GM23338 (cell line): ENCODE measurements around the gene HTT-AS. TPM values are rescaled to one million over a fixed set of nuclear protein-coding genes. Genes with fewer than 3 reads are reported as not detected.

Experiments used
- ATAC-seq: fragments of 200-7000 bp; cut with Tn5 transposase; 3 replicates; pipeline ENCODE4 v1.9.1; 2020
- DNase-seq: peaks from one replicate; pipeline ENCODE4 v3.0.0-alpha.2; 2015; ENCODE audit warnings: low spot score
- H2AFZ ChIP-seq: fragments of 200-600 bp; sonication (generic); 2 replicates; pipeline ENCODE4 v1.8.0; 2016; ENCODE audit warnings: antibody characterized with exemption, mild to moderate bottlenecking, moderate library complexity
- H3F3A ChIP-seq: fragments of 200-600 bp; sonication (generic); replicated peaks from 2 replicates; pipeline ENCODE4 v1.8.0; 2017; ENCODE audit warnings: antibody characterized with exemption, mixed run types, low read depth
- H3K27ac ChIP-seq: fragments of 200-600 bp; sonication (generic); 2 replicates; pipeline ENCODE4 v1.6.1; 2016; ENCODE audit warnings: low read depth
- H3K27me3 ChIP-seq: fragments of 200-600 bp; sonication (generic); 2 replicates; pipeline ENCODE4 v1.8.0; 2016; ENCODE audit warnings: mild to moderate bottlenecking, mixed run types, moderate library complexity; ENCODE audit not compliant: insufficient read depth
- H3K36me3 ChIP-seq: fragments of 200-600 bp; sonication (generic); 2 replicates; pipeline ENCODE4 v1.8.0; 2016; ENCODE audit warnings: mild to moderate bottlenecking; ENCODE audit not compliant: insufficient read depth
- H3K4me1 ChIP-seq: fragments of 200-600 bp; sonication (generic); 2 replicates; pipeline ENCODE4 v1.8.0; 2016; ENCODE audit warnings: mild to moderate bottlenecking, moderate library complexity; ENCODE audit not compliant: insufficient read depth
- H3K4me2 ChIP-seq: fragments of 200-600 bp; sonication (generic); 2 replicates; pipeline ENCODE4 v1.7.1; 2017; ENCODE audit warnings: mixed run types
- H3K4me3 ChIP-seq: fragments of 200-600 bp; sonication (generic); 2 replicates; pipeline ENCODE4 v1.6.1; 2016; ENCODE audit warnings: mixed run types
- H3K79me2 ChIP-seq: fragments of 200-600 bp; sonication (generic); replicated peaks from 2 replicates; pipeline ENCODE4 v1.8.0; 2017; ENCODE audit warnings: mild to moderate bottlenecking; ENCODE audit not compliant: insufficient read depth
- H3K9me2 ChIP-seq: fragments of 200-600 bp; sonication (generic); 2 replicates; pipeline ENCODE4 v1.8.0; 2017; ENCODE audit not compliant: insufficient read depth
- H4K20me1 ChIP-seq: fragments of 200-600 bp; sonication (generic); replicated peaks from 2 replicates; pipeline ENCODE4 v1.8.0; 2017; ENCODE audit warnings: mild to moderate bottlenecking; ENCODE audit not compliant: insufficient read depth
- H3K27ac Mint-ChIP-seq: 2 replicates; pipeline ENCODE4 v1.8.0; 2020; ENCODE audit warnings: inconsistent platforms, mild to moderate bottlenecking, moderate library complexity, mixed read lengths
- H3K27me3 Mint-ChIP-seq: 3 replicates; pipeline ENCODE4 v1.8.0; 2022; ENCODE audit warnings: low read depth, mild to moderate bottlenecking, moderate library complexity, mixed read lengths, inconsistent platforms; ENCODE audit not compliant: insufficient read depth, poor library complexity
- H3K36me3 Mint-ChIP-seq: 3 replicates; pipeline ENCODE4 v1.8.0; 2021; ENCODE audit warnings: low read depth, mild to moderate bottlenecking, inconsistent platforms, moderate library complexity, mixed read lengths
- H3K4me1 Mint-ChIP-seq: 3 replicates; pipeline ENCODE4 v1.8.0; 2020; ENCODE audit warnings: mild to moderate bottlenecking, inconsistent platforms, mixed read lengths
- H3K4me3 Mint-ChIP-seq: 3 replicates; pipeline ENCODE4 v1.8.0; 2021; ENCODE audit warnings: moderate library complexity, mild to moderate bottlenecking, inconsistent platforms, mixed read lengths
- H3K9me3 Mint-ChIP-seq: 3 replicates; pipeline ENCODE4 v1.8.0; 2020; ENCODE audit warnings: moderate library complexity, mild to moderate bottlenecking, inconsistent platforms, mixed read lengths
- CREB1 ChIP-seq: fragments of 250-450 bp; sonication (Bioruptor Pico); IDR thresholded peaks from 2 replicates; pipeline ENCODE4 v1.5.0; 2020; ENCODE audit warnings: low read depth, mild to moderate bottlenecking, moderate library complexity
- EZH2phosphoT487 ChIP-seq: fragments of 200-600 bp; sonication (generic); IDR thresholded peaks from one replicate; pipeline ENCODE4 v1.8.1; 2018; ENCODE audit warnings: antibody characterized with exemption; ENCODE audit not compliant: unreplicated experiment
- JUNB ChIP-seq: IDR thresholded peaks from one replicate; pipeline ENCODE4 v1.6.1; 2016; ENCODE audit warnings: antibody characterized with exemption; ENCODE audit not compliant: unreplicated experiment
- POLR2AphosphoS5 ChIP-seq: IDR thresholded peaks from 2 replicates; pipeline ENCODE4 v1.6.1; 2016; ENCODE audit warnings: antibody characterized with exemption, low read depth
- STAT1 ChIP-seq: IDR thresholded peaks from one replicate; pipeline ENCODE4 v1.6.1; 2016; ENCODE audit warnings: antibody characterized with exemption; ENCODE audit not compliant: unreplicated experiment
- polyA plus RNA-seq: library from polyadenylated mRNA; unstranded; fragments of >200 nt; fragmentation: Nextera tagmentation; extraction: Ambion mirVana; gene quantifications from 2 replicates; pipeline ENCODE4 v1.2.1, GENCODE V29; 2016
- total RNA-seq: library from RNA; depleted of rRNA; stranded (reverse); fragments of >200 nt; shearing (Covaris generic); gene quantifications from 2 replicates; pipeline ENCODE4 v1.2.3, GENCODE V29; 2014
- TF ChIP-seq, protein P1 (sequence below), 2 experiments: fragments of 200-600 bp in 1 of 2; sonication (generic) in 1 of 2; conservative IDR thresholded peaks; 2 replicates each; pipeline versions ENCODE4 v1.5.1 to v1.6.1; 2016 to 2017; ENCODE audit warnings: antibody characterized with exemption in 2 of 2, low read depth in 2 of 2, mild to moderate bottlenecking in 2 of 2, moderate library complexity in 1 of 2

The HTT-AS gene
- total and polyA plus RNA-seq, 2 experiments from 2014 or later = not detected

DNA sequence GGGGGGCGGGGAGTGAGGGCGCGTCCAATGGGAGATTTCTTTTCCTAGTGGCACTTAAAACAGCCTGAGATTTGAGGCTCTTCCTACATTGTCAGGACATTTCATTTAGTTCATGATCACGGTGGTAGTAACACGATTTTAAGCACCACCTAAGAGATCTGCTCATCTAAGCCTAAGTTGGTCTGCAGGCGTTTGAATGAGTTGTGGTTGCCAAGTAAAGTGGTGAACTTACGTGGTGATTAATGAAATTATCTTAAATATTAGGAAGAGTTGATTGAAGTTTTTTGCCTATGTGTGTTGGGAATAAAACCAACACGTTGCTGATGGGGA, 1.3 kb upstream of the HTT-AS start (continued):
- TF ChIP-seq CREB1 (CRISPR knock-in tag) = no peak

DNA sequence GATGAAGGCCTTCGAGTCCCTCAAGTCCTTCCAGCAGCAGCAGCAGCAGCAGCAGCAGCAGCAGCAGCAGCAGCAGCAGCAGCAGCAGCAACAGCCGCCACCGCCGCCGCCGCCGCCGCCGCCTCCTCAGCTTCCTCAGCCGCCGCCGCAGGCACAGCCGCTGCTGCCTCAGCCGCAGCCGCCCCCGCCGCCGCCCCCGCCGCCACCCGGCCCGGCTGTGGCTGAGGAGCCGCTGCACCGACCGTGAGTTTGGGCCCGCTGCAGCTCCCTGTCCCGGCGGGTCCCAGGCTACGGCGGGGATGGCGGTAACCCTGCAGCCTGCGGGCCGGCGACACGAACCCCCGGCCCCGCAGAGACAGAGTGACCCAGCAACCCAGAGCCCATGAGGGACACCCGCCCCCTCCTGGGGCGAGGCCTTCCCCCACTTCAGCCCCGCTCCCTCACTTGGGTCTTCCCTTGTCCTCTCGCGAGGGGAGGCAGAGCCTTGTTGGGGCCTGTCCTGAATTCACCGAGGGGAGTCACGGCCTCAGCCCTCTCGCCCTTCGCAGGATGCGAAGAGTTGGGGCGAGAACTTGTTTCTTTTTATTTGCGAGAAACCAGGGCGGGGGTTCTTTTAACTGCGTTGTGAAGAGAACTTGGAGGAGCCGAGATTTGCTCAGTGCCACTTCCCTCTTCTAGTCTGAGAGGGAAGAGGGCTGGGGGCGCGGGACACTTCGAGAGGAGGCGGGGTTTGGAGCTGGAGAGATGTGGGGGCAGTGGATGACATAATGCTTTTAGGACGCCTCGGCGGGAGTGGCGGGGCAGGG, 711 bp upstream of the HTT-AS start:
- peak overlapping the region; percentile 98 for H3K4me3 Mint-ChIP-seq
- no peaks in the 10 kb centered on the region; the same call in 2 of the 3 replicates for H3K36me3 Mint-ChIP-seq
- H3K27me3 Mint-ChIP-seq = peaks cover 5% of the 10 kb centered on the region
- H3K27ac Mint-ChIP-seq = peak overlapping the region; percentile 99
- H3F3A ChIP-seq = no peaks in the 10 kb centered on the region
- no peaks in the 10 kb centered on the region for H3K36me3 ChIP-seq
- peaks cover 12% of the 10 kb centered on the region for H3K4me1 Mint-ChIP-seq
- peak overlapping the region; percentile 76 for H3K4me3 ChIP-seq
- H3K9me2 ChIP-seq = no peaks in the 10 kb centered on the region
- H3K27me3 ChIP-seq = no peaks in the 10 kb centered on the region
- peaks cover 12% of the 10 kb centered on the region for H3K4me1 ChIP-seq
- TF ChIP-seq EZH2phosphoT487 (no peak), POLR2AphosphoS5 (peak; percentile 60)
- peaks cover 31% of the 10 kb centered on the region for H4K20me1 ChIP-seq
- ATAC-seq = peak; percentile 31
- H3K4me2 ChIP-seq = peak overlapping the region; percentile 76
- peaks cover 46% of the 10 kb centered on the region for H3K79me2 ChIP-seq
- no peaks in the 10 kb centered on the region for H3K9me3 Mint-ChIP-seq
- peak overlapping the region; percentile 94 for H3K27ac ChIP-seq
- H2AFZ ChIP-seq = no peak overlapping the region
- DNase-seq = peak; percentile 91

DNA sequence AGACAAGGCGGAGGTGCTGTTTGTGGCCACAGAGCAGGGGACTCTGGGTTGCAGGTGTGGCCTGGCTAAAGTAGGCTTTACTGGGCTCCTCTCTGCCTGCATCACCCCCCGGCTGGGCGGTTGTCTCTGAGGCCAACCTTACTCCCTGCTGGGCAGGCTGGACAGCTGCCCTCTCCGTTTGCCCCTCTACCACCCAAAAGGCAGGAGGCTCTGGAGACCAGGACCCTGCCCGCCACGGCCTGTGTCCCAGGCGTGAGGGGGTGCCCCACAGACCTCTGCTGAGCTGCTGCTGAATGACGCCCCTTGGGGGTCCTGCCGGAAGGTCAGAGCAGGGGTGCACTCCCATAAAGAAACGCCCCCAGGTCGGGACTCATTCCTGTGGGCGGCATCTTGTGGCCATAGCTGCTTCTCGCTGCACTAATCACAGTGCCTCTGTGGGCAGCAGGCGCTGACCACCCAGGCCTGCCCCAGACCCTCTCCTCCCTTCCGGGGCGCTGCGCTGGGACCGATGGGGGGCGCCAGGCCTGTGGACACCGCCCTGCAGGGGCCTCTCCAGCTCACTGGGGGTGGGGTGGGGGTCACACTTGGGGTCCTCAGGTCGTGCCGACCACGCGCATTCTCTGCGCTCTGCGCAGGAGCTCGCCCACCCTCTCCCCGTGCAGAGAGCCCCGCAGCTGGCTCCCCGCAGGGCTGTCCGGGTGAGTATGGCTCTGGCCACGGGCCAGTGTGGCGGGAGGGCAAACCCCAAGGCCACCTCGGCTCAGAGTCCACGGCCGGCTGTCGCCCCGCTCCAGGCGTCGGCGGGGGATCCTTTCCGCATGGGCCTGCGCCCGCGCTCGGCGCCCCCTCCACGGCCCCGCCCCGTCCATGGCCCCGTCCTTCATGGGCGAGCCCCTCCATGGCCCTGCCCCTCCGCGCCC, 920 bp downstream of the HTT-AS start:
- no peak overlapping the region for H3K27ac ChIP-seq

More for the DNA sequence above, 920 bp downstream of the HTT-AS start:
- H3K9me2 ChIP-seq = no peaks in the 10 kb centered on the region
- no peaks in the 10 kb centered on the region for H3K36me3 ChIP-seq
- Mint-ChIP-seq H3K4me1 (peaks cover 16% of the 10 kb centered on the region), H3K9me3 (no peaks in the 10 kb centered on the region), H3K36me3 (no peaks in the 10 kb centered on the region), H3K27ac (no peak overlapping the region), H3K4me3 (peak overlapping the region; percentile 52), H3K27me3 (peaks cover 5% of the 10 kb centered on the region)
- ATAC-seq (peak; percentile 75), DNase-seq (peak; percentile 45)
- peaks cover 15% of the 10 kb centered on the region; the same call in 1 of the 2 replicates for H4K20me1 ChIP-seq
- TF ChIP-seq STAT1 (no peak), JUNB (no peak), POLR2AphosphoS5 (peak; percentile 81)
- TF ChIP-seq, protein P1, sequence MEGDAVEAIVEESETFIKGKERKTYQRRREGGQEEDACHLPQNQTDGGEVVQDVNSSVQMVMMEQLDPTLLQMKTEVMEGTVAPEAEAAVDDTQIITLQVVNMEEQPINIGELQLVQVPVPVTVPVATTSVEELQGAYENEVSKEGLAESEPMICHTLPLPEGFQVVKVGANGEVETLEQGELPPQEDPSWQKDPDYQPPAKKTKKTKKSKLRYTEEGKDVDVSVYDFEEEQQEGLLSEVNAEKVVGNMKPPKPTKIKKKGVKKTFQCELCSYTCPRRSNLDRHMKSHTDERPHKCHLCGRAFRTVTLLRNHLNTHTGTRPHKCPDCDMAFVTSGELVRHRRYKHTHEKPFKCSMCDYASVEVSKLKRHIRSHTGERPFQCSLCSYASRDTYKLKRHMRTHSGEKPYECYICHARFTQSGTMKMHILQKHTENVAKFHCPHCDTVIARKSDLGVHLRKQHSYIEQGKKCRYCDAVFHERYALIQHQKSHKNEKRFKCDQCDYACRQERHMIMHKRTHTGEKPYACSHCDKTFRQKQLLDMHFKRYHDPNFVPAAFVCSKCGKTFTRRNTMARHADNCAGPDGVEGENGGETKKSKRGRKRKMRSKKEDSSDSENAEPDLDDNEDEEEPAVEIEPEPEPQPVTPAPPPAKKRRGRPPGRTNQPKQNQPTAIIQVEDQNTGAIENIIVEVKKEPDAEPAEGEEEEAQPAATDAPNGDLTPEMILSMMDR (conservative IDR thresholded peaks at IDR 0.05; ENCODE audit: low read depth in 2 of 2) = peak in 1 of 2 experiments; percentile 46; a peak in 2 of 4 replicates
- no peaks in the 10 kb centered on the region for H3F3A ChIP-seq
- H3K79me2 ChIP-seq = peaks cover 29% of the 10 kb centered on the region
- peaks cover 12% of the 10 kb centered on the region for H3K4me1 ChIP-seq
- H3K27me3 ChIP-seq = no peaks in the 10 kb centered on the region
- peak overlapping the region; percentile 88 for H3K4me2 ChIP-seq
- peak overlapping the region; percentile 86 for H2AFZ ChIP-seq
- peak overlapping the region; percentile 76 for H3K4me3 ChIP-seq
